Head of caudate nucleus (tissue), 42 donors: Measurements from ENCODE around the gene OR10A3.

Source experiments
- DNase-seq, 42 donors: peaks; one replicate each; pipeline versions ENCODE4 v3.0.0 to v3.0.0-alpha.2; 2020 to 2021; ENCODE audit warnings: mixed read lengths in 7 of 42
- intact Hi-C: fragments of 100-400 bp; cut with DNase I; formaldehyde crosslinking; loops from one replicate; pipeline ENCODE4 v1.15.0; 2022

Gene OR10A3

DNA sequence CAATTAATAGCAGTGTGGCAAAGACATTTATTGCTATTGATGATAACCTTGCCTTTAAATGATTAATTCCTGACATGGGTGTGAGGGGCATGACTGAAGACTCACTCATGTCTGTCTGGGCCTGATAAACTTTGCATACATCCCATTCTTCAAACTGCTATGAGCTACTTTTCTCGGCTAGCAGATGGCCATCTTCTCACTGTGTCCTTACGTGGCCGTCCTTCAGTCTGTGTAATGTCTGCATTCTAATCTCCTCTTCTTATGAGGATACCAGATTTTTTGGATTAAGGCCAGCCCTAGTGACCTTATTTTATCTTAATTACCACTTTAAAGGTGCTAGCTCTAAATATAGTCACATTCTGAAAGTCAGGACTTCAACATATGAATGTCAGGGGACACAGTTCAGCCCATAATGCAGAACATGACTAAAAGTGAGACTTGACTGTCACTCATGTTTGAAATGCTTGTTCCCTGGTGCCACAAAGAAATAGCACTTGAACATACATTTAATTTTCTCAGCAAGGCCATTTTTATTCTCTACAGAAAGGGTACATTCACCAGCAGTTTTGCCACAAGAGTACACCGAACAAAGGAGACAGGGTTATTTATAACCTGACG is 42.7 kb downstream of the OR10A3 start:
- DNase-seq, result no peak
- intact Hi-C loops, result no loop called here

DNA sequence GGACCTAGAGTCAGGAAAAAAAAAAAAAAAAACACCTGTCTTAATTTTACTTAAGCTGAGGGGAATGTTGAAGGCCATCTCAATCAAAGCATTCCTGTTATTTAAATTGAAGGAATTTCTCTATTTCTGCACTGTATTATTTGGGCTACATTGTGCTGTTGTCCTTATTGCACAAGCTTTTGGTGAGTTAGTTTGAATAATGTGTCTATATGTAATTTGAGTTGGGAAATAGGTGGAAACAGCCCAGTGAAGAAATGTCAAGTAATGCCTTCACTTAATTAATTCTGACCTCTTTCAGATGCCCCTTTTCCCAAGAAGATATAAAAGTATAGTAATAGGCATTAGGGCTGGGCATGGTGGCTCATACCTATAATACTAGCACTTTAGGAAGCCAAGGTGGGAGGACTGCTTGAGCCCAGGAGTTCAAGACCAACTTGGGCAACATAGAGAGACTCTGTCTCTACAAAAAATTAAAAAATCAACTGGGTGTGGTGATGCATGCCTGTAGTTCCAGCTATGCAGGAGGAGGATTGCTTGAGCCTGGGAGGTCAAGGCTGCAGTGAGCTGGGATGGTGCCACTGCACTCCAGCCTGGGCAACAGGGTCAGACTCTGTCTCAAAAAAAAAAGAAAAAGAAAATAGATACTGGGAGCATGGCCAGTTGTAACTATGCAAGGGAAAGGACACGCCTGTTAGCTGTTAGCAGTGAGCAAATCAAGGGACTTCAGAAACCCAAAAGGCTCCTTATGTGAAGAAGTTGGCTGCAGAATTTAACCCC is 45.3 kb downstream of the OR10A3 start:
- intact Hi-C loops, result no loop called here

DNA sequence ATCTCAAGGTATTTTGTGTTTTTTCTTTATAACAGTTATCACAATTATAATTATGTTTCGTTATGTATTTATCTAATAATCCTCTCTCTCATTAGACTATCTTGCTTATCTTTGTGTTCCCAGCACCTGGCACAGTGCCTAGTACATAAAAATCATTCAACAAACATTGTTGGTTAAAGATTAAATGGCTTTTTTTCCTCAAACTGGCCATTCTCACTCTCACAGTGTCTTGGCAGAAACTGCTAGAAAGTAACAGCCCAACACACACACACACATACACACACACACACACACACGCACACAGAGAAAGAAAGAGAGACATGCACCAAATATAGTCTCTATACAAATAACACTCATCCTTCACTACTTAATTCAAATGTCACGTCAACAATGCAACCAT is 47.3 kb downstream of the OR10A3 start:
- intact Hi-C loops, result loop anchor here (5.0 kb wide), 1 partner anchor 93 kb away; the partner anchor contains the start of gene EIF3F
- no peak for DNase-seq

More for the DNA sequence above, 45.3 kb downstream of the OR10A3 start:
- DNase-seq, result no peak

DNA sequence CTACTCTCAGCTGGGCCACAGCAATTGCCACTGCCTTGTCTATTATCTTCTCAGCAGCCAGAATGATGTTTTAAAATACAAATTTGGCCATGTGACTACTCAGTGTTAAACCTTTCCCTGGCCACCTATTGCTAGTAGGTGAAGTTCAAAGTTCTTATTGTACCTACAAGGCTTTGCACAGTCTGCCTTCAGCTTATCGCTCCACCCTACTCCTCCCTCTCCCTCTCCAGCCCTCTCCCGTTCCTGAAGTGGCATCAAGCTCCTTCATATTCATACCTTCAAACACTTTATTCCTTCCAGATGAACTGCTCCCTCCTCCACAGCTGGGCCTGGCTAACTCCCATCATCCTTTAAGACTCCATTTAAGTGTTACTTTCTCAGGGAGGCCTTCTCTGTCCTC is 47.7 kb downstream of the OR10A3 start:
- no peak for DNase-seq
- intact Hi-C loops, result loop anchor here (5.0 kb wide), 1 partner anchor 94 kb away; the partner anchor contains the start of gene EIF3F

DNA sequence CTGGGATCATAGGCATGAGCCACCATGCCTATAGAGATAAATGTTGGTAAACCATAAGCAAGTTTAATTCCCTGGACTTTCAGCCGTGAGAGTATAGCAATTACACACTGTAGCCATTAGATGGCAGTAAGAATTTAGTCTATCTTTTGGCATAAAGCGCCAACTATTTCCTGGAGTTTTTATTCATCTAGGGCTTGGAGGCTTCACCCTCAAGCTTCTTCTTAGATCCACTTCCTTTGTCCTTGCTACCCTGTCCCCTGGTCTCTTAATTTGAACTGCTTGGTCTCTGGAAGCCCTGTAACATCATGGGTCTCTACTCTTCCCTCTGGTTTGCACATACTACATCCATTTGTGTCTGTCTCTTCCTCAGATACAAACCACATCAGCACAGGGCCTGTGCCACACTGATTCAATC is 48.7 kb downstream of the OR10A3 start:
- DNase-seq, result peak in 3 of 42 donors; percentile 3 to 38 (median 8)

DNA sequence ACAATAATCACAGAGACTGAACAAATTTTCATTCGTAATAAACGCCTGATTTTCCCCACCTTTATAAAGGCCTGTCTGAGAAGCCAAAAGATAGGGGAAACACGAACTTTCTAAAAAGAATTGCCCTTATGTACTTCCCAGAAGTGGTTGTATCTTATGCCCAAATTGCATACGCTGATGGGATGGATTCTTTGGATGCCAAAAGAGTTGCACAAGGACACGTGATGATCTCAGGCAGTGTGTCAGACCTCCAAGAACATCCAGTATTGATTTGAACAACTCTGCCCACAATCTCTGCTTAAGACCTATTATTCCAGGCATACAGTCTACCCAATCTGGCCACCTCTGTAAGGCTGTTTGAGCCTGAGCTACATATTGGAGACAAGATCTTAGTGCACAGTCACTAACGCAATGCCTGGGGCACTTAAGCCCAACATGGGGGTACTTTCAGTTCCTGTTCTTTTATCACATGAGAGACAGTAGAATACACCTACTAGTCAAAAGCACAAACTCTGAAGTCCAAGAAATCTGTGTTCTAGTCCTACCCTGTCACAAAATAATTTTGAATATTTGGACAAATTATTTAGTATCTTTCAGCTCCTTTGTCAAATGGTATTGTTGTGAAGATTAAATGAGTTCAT is 49.3 kb downstream of the OR10A3 start:
- DNase-seq, result no peak
- intact Hi-C loops, result loop anchor here (5.0 kb wide), 1 partner anchor 95 kb away; the partner anchor contains the start of gene EIF3F

More for the DNA sequence above, 48.7 kb downstream of the OR10A3 start:
- intact Hi-C loops, result loop anchor here (5.0 kb wide), 1 partner anchor 94 kb away; the partner anchor contains the start of gene EIF3F

DNA sequence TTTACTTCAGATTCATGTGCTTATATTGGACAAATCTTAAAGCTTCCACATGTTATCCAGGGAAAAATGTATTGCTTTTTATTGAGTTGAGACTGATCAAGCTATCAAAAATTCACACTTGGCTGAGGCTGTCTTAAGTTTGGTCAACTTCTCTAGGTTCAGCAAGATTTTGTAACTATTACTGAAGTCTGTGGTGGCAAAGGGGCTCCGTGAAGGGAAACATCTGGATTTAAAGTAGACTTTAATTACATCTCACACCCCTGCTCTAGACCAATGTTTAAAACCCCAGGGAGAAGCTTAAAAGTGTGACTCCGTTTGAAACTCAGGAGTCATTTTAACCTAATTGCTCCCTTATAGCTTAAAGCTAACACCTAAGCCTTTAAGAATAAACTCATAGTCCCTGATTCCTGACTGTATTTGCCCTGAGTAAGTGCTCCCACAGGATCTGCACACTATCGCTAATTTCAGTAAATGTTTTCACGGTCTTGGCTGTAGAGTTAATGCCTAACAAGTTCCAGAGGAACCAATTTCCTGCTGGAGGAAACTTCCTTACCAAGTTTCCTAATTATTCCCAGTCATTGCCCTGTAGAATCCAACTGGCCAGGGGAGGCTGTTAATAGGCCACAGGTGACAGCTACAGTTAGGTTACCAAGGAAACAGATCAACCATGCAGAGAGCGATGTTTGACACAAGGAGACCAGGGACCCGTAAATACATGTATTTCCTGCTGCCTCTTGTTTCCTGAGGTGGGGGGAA is 50.9 kb downstream of the OR10A3 start:
- no peak for DNase-seq
- intact Hi-C loops, result loop anchor here (5.0 kb wide), 1 partner anchor 97 kb away; the partner anchor contains the start of gene EIF3F

DNA sequence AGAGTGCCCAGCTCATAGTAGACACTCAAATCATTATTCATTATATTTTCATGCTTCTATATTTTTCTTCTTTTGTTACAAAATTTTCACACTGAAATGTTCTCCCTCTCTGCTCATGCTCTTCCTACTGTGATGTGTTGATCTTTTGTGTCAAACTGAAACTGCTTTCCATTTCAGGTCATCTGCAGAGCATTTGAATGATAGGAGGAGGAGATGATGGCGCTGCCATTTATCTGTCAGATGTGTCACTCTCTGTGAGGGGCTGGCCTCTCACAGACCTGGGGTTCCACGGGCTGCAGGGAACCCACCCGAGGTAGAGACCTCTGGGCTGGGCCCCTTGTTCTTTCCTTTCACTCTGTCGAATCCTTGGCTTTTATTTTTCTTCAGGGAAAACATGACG is 51.5 kb downstream of the OR10A3 start:
- no peak for DNase-seq
- intact Hi-C loops, result loop anchor here (5.0 kb wide), 1 partner anchor 97 kb away; the partner anchor contains the start of gene EIF3F
